ENCODE measurements around the gene EPS8L2.

The EPS8L2 gene

GRCh38 chr11:765025-765801 is 59.2 kb downstream of the EPS8L2 start:
- H3K27ac ChIP-seq, result no peak overlapping the region
- TF ChIP-seq ZFX (IDR thresholded peaks at IDR 0.05) (no peak), CTCF (conservative IDR thresholded peaks at IDR 0.05) (no peak; the same call in 1 of the 2 replicates)

DNA sequence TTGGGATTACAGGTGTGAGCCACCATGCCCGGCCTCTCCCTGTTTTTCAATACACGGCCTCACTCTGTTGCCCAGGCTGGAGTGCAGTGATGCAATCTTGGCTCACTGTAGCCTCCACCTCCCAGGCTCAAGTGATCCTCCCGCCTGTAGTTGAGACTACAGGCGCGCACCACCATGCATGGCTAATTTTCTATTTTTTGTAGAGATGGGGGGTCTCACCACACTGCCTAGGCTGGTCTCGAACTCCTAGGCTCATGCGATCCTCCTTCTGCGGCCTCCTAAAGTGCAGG is 59.7 kb downstream of the EPS8L2 start:
- H3K27ac ChIP-seq, result no peak overlapping the region
- no peak for TF ChIP-seq CTCF (conservative IDR thresholded peaks at IDR 0.05)
- TF ChIP-seq ZFX (IDR thresholded peaks at IDR 0.05), result no peak

GRCh38 chr11:766106-766935 is 60.3 kb downstream of the EPS8L2 start:
- no peak overlapping the region for H3K27ac ChIP-seq
- TF ChIP-seq CTCF (conservative IDR thresholded peaks at IDR 0.05), result no peak
- no peak; the same call in 1 of the 2 replicates for TF ChIP-seq ZFX (IDR thresholded peaks at IDR 0.05)

DNA sequence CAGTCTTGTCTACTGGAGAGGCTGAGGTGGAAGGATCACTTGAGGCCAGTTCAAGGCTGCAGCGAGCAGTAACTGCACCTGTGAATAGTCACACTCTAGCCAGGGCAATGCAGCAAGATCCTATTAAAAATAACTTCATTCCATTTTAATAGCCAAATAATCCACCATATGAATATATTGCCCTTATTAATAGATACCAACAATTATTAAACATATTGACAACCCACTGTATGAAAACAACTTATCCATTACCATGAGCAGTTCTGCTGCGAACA is 60.8 kb downstream of the EPS8L2 start:
- no peak overlapping the region for H3K27ac ChIP-seq
- TF ChIP-seq CTCF (conservative IDR thresholded peaks at IDR 0.05), result no peak
- no peak for TF ChIP-seq ZFX (IDR thresholded peaks at IDR 0.05)

GRCh38 chr11:767238-767637 is 61.2 kb downstream of the EPS8L2 start:
- TF ChIP-seq CTCF (conservative IDR thresholded peaks at IDR 0.05) (no peak), ZFX (IDR thresholded peaks at IDR 0.05) (no peak)
- no peak overlapping the region for H3K27ac ChIP-seq

GRCh38 chr11:769887-770641 is 64.0 kb downstream of the EPS8L2 start:
- H3K27ac ChIP-seq, result no peak overlapping the region
- no peak for TF ChIP-seq CTCF (conservative IDR thresholded peaks at IDR 0.05)
